NCI-H748 (cell line): ENCODE measurements around the gene TUBB6.
A peak's percentile ranks its signal among the peaks of the same experiment; 100 is the strongest.

Experiments used
- DNase-seq: peaks from one replicate; lab custom pipeline; 2025; ENCODE audit not compliant: unreplicated experiment; lab: John Stamatoyannopoulos, UW

Gene TUBB6

GRCh38 chr18:12307701-12308385 is at the start of gene TUBB6:
TUBB6 (plus strand) TSS chr18:12308241; CDS start chr18:12308293, 52 bp downstream.
- peak; percentile 75 for DNase-seq

DNA sequence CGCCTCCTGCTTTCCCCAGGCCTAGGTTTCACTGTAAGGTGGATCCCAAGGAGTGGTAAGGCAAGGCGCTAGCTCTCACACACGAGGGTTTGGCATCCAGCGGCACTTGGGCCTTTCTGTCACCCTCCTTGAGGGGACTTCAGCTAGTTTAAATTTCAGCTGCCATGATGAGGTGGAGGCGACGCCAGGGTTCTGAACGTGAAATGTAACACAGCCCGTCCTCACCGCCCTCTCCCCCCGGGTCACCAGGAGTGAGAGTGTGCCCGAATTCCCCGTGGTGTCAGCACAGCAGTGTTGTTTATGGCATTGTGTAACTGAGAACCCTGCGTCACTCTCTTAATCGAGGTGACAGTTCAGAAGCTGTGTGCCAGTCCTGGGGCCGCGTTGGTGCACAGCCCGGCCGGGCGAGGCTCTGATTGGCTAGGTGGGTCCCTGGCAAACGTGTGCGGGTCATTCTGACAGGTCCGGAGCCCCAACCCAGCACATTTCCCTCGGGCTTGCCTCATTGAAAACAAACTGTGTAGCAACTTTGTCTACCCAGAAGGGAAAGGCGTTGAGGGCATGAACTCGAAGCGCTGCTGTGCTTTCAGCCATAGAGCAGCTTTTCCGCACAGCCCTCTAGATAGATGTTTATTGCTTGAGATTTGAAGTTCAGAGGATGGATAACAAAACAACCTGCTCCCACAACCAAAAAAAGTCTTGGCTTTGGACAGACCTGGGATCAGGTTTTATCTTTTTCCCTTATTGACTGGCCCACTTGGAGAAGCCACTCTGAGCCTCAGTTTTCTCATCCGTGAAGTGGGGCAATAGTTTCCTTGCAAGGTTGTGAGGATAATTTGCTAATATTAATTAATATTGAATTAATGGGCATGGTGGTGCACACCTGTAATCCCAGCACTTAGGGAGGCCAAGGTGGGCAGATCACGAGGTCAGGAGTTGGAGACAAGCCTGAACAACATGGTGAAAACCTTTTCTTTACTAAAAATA is 49.0 kb upstream of the TUBB6 start:
- no peak for DNase-seq

DNA sequence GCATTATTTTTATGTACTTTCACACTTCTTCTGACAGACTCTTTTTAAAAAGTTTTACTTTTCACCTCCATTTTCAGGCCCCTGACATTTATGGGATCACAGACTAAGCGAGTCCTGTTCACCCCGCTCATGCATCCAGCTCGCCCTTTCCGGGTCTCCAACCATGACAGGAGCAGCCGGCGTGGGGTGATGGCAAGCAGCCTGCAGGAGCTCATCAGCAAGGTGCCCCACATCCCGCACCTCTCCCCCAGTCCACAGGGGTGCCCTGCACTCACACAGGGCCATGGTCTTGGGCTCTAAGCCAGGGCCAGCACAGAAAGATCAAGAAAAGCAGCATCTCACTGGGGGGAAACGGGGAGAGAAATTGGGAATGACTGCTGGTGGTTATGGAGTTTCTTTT is 45.3 kb upstream of the TUBB6 start:
- no peak for DNase-seq

DNA sequence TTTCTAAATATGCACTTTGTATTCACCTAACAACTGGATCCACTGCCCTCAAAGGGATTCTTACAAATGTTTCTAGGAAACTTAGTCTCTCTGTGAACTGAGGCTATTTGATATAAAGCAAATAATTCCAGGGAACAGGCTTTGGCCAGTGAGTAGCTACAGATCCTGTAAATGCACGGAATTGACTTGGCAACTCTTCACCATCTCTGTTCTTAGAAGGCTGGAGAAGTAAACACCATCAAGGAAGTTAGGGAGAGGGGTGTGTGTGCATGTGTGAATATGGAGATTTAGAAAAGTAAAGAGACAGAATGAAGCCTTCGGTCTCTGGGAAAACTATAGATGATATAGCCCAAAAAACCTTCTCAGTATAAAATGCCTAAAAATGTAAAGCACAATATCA is 43.2 kb upstream of the TUBB6 start:
- no peak for DNase-seq

GRCh38 chr18:12271376-12272235 is 36.4 kb upstream of the TUBB6 start:
- DNase-seq: peak; percentile 83

- no peak for DNase-seq
Measured at GRCh38 chr18:12274793-12275192, 33.2 kb upstream of the TUBB6 start.

GRCh38 chr18:12276736-12277554 is 31.1 kb upstream of the TUBB6 start:
- DNase-seq: no peak

GRCh38 chr18:12278215-12278671 is 29.8 kb upstream of the TUBB6 start:
- DNase-seq: no peak

GRCh38 chr18:12278741-12279682 is 29.0 kb upstream of the TUBB6 start:
- DNase-seq: no peak

GRCh38 chr18:12279781-12280531 is 28.1 kb upstream of the TUBB6 start:
- no peak for DNase-seq

DNA sequence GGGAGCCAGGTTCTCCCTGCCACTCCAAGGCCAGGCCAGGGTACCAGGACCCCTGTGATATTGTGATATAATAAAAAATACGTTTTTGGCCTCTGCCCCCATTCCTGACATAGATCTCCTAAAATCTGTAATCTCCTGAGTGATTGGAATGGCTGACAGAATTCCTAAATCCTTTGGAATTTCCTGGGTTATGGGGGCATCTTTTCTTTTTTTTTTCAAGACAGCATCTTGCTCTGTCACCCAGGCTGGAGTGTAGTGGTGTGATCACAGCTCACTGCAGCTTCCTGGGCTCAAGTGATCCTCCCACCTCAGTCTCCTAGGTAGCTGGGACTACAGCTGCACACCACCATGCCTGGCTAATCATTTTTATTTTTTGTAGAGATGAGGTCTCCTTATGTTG is 26.2 kb upstream of the TUBB6 start:
- no peak for DNase-seq

DNA sequence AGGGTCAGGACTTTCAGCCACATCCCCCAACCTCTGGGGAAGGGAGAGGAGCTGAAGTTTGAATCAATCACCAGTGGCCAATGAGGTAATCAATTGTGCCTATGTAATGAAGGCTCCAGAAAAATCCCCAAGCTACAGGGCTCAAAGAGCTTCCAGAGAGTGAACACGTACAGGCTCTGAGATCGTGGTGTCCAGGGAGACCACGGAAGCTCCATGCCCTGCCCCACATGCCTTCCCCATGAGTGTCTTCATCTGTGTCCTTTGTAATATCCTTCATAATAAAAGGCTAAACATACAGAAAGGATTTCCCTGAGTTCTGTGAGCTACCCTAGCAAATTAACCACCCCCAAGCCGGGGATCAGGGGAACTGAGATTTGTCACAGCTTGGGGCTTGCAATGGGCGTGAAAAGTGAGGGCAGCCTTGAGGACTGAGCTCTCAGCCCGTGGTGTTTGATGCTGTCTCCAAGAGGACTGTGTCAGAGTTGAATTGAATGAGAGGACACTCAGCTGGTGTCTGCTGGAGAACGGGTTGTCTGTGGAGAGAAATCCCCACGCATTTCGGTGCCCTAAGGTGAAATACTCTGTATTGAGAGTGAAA is 25.5 kb upstream of the TUBB6 start:
- no peak for DNase-seq

DNA sequence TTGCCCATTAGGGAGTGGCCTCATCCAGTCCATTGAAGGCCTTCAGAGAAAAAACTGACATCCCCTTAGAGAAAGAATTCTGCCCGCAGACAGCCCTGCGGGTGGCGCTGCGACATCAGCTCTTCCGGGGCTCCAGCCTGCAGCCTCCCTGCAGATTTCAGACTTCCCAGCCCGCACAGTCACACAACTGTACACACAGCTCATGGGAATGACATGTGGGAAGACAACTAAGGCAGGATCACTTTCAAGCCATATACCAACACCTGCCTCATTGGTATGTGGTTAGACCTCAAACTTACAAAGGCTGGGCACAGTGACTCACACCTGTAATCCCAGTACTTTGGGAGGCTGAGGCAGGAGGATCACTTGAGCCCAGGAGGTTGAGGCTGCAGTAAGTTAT is 24.8 kb upstream of the TUBB6 start:
- DNase-seq: peak; percentile 29

- DNase-seq: no peak
Measured at GRCh38 chr18:12283666-12284065, 24.4 kb upstream of the TUBB6 start.

- DNase-seq: no peak
Measured at GRCh38 chr18:12287131-12287681, 20.8 kb upstream of the TUBB6 start.

DNA sequence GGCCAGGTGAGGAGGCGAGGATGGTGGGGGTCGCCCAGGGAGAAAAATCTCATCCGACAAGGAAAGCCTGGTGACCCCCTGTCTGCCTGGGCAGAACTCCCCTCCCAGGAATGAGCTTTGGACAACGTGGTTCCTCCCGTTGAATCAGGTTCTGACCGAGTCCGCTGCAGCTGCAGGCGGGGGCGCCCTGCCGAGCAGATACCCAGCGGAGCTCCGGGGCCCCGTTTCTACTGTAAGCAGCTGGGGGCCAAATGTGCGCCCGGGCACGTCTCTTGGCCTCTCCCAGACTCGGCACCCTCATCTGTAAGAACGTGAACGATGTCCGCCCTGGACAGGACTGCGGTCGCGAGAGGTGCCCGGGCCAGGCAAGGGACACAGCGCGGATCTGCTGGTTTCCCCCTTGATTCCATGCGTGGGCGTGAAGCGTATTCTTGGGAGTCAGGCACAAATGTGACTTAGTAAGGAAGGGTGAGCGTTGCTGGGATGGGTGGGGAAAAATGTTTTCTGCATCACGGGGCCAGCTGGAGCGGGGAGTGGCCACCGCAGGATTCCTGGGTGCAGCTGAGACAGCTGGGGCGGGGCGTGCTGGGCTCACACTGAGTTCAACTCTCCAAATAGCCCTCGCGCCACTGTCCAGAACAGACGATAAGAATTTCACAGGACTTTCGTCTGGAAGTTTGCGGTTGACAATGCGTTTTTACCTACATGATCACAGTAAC is 20.2 kb upstream of the TUBB6 start:
- peak; percentile 40 for DNase-seq

DNA sequence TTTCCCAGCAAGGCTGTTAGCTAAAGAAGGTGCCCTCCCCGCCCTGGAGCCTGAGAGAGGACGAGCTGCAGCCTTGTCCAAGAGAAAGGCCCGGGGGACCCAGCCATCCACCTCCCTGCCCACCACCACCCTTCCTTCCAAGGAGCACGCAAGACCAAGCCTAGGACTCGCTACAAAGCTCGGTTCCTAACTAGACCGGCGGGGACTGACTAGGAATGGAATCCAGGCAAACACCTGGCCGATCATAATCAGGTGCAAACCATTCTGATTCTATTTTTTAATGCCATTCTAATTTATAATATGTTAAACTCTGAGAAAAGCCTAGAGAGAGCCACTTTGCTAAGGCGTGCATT is 19.7 kb upstream of the TUBB6 start:
- DNase-seq: no peak
